Mesenchymal stem cell (in vitro differentiated cells and primary cell): ENCODE results near the gene RPUSD3.

Source experiments
- DNase-seq: peaks from one replicate; pipeline ENCODE4 v3.0.0-alpha.2; 2013
- H2AFZ ChIP-seq: one replicate; pipeline ENCODE4 v1.6.1; 2013; ENCODE audit warnings: low read depth, mild to moderate bottlenecking, control low read depth, inconsistent platforms, low read length, moderate library complexity
- H2AK5ac ChIP-seq: 2 replicates; pipeline ENCODE4 v1.6.1; 2013; ENCODE audit warnings: low read length, moderate library complexity, mild to moderate bottlenecking, inconsistent platforms; ENCODE audit not compliant: severe bottlenecking
- H2BK120ac ChIP-seq: one replicate; pipeline ENCODE4 v1.6.1; 2013; ENCODE audit warnings: low read depth, mild to moderate bottlenecking, inconsistent platforms, low read length, moderate library complexity
- H2BK12ac ChIP-seq, 2 experiments: one replicate each; pipeline ENCODE4 v1.6.1; 2013; ENCODE audit warnings: inconsistent platforms in 2 of 2, low read length in 2 of 2, mild to moderate bottlenecking in 2 of 2, moderate library complexity in 2 of 2, control low read depth in 1 of 2
- H2BK15ac ChIP-seq: one replicate; pipeline ENCODE4 v1.6.1; 2013; ENCODE audit warnings: mild to moderate bottlenecking, low read depth, inconsistent platforms; ENCODE audit not compliant: poor library complexity, severe bottlenecking
- H2BK5ac ChIP-seq: 2 replicates; pipeline ENCODE4 v1.6.1; 2013; ENCODE audit warnings: low read depth, mild to moderate bottlenecking, low read length, control low read depth, inconsistent platforms; ENCODE audit not compliant: poor library complexity, severe bottlenecking
- H3K14ac ChIP-seq, 2 experiments: one replicate each; pipeline ENCODE4 v1.6.1; 2013; ENCODE audit warnings: inconsistent platforms in 2 of 2, low read length in 2 of 2, control low read depth in 1 of 2, mild to moderate bottlenecking in 1 of 2, moderate library complexity in 1 of 2
- H3K18ac ChIP-seq, 2 experiments: one replicate each; pipeline ENCODE4 v1.6.1; 2013; ENCODE audit warnings: inconsistent platforms in 2 of 2, low read length in 2 of 2, control low read depth in 1 of 2, low read depth in 1 of 2, mild to moderate bottlenecking in 1 of 2
- H3K23ac ChIP-seq, 2 experiments: one replicate each; pipeline ENCODE4 v1.6.1; 2013; ENCODE audit warnings: inconsistent platforms in 2 of 2, low read length in 2 of 2, mild to moderate bottlenecking in 2 of 2, moderate library complexity in 2 of 2, control low read depth in 1 of 2
- H3K27ac ChIP-seq: 2 replicates; pipeline ENCODE4 v1.5.1; 2013; ENCODE audit warnings: mild to moderate bottlenecking, moderate library complexity, low read length, control low read depth, inconsistent platforms; ENCODE audit not compliant: poor library complexity, severe bottlenecking
- H3K27me3 ChIP-seq, 2 experiments: 2 replicates each; pipeline versions ENCODE4 v1.6.1 to v1.7.0; 2013; ENCODE audit warnings: low read length in 2 of 2, mild to moderate bottlenecking in 2 of 2, moderate library complexity in 2 of 2, control low read depth in 1 of 2, inconsistent platforms in 1 of 2; ENCODE audit not compliant: control insufficient read depth in 1 of 2, insufficient read depth in 1 of 2
- H3K36me3 ChIP-seq, 2 experiments: 2 replicates each; pipeline versions ENCODE4 v1.6.1 to v1.7.0; 2013; ENCODE audit warnings: low read length in 2 of 2, control low read depth in 1 of 2, inconsistent platforms in 1 of 2, low read depth in 1 of 2, mild to moderate bottlenecking in 1 of 2; ENCODE audit not compliant: insufficient read depth in 2 of 2, control insufficient read depth in 1 of 2
- H3K4ac ChIP-seq, 2 experiments: one replicate each; pipeline ENCODE4 v1.6.1; 2013; ENCODE audit warnings: inconsistent platforms in 2 of 2, low read length in 2 of 2, mild to moderate bottlenecking in 2 of 2, moderate library complexity in 2 of 2, control low read depth in 1 of 2, low read depth in 1 of 2
- H3K4me1 ChIP-seq: 2 replicates; pipeline ENCODE4 v1.6.1; 2013; ENCODE audit warnings: low read depth, low read length, control low read depth; ENCODE audit not compliant: control insufficient read depth, insufficient read depth
- H3K4me2 ChIP-seq: 2 replicates; pipeline ENCODE4 v1.6.1; 2013; ENCODE audit warnings: low read length, mild to moderate bottlenecking, inconsistent platforms; ENCODE audit not compliant: poor library complexity, severe bottlenecking
- H3K4me3 ChIP-seq, 2 experiments: 2 replicates each; pipeline versions ENCODE4 v1.5.1 to v1.7.0; 2013; ENCODE audit warnings: low read length in 2 of 2, mild to moderate bottlenecking in 2 of 2, control low read depth in 1 of 2, low read depth in 1 of 2; ENCODE audit not compliant: insufficient read depth in 1 of 2
- H3K79me1 ChIP-seq: replicated peaks from 2 replicates; pipeline ENCODE4 v1.6.1; 2013; ENCODE audit warnings: mild to moderate bottlenecking, control low read depth, low read length, inconsistent platforms; ENCODE audit not compliant: poor library complexity, severe bottlenecking
- H3K9ac ChIP-seq: 2 replicates; pipeline ENCODE4 v1.7.0; 2013; ENCODE audit warnings: mild to moderate bottlenecking, low read length, moderate library complexity
- H3K9me3 ChIP-seq: 2 replicates; pipeline ENCODE4 v1.7.0; 2013; ENCODE audit warnings: mild to moderate bottlenecking, low read length; ENCODE audit not compliant: control insufficient read depth
- H4K8ac ChIP-seq: one replicate; pipeline ENCODE4 v1.6.1; 2013; ENCODE audit warnings: inconsistent platforms, mild to moderate bottlenecking, low read length, moderate library complexity
- H4K91ac ChIP-seq: one replicate; pipeline ENCODE4 v1.6.1; 2013; ENCODE audit warnings: mild to moderate bottlenecking, low read length, inconsistent platforms
- WGBS: methylation state at CpG from one replicate; pipeline ENCODE4 v1.1.7; 2013; ENCODE audit warnings: mixed read lengths; 5-methylcytosine and 5-hydroxymethylcytosine counted together

Gene RPUSD3

GRCh38 chr3:9834520-9835380, 9.1 kb downstream of the RPUSD3 start:
- no peak overlapping the region for H2BK15ac ChIP-seq
- H3K9ac ChIP-seq, result no peak overlapping the region
- H3K27ac ChIP-seq, result no peak overlapping the region
- no peak overlapping the region for H3K18ac ChIP-seq
- H3K79me1 ChIP-seq, result peaks cover 4% of the 10 kb centered on the region
- no peak overlapping the region for H2BK12ac ChIP-seq
- 92% methylated on average over 17 of the region's 18 CpGs for WGBS
- no peak overlapping the region for H4K91ac ChIP-seq
- H3K4me2 ChIP-seq, result no peak overlapping the region
- no peak overlapping the region for H4K8ac ChIP-seq
- H3K14ac ChIP-seq, result no peak overlapping the region
- peaks cover 47 to 77% of the 10 kb centered on the region in 2 experiments for H3K36me3 ChIP-seq
- H3K4me3 ChIP-seq, result no peak overlapping the region
- H3K4ac ChIP-seq, result no peak overlapping the region
- H3K4me1 ChIP-seq, result peaks cover 10% of the 10 kb centered on the region
- H2AK5ac ChIP-seq, result no peak overlapping the region
- no peak overlapping the region for H2AFZ ChIP-seq
- H2BK5ac ChIP-seq, result no peak overlapping the region
- no peak overlapping the region for H2BK120ac ChIP-seq
- H3K9me3 ChIP-seq, result no peaks in the 10 kb centered on the region
- H3K27me3 ChIP-seq, result no peaks in the 10 kb centered on the region
- DNase-seq, result no peak
- no peak overlapping the region for H3K23ac ChIP-seq

GRCh38 chr3:9833078-9833477, 10.7 kb downstream of the RPUSD3 start:
- no peak overlapping the region for H4K8ac ChIP-seq
- no peak overlapping the region for H3K27ac ChIP-seq
- 92% methylated on average over 9 of the region's 9 CpGs for WGBS
- H3K4me2 ChIP-seq, result no peak overlapping the region
- H3K4ac ChIP-seq, result no peak overlapping the region
- H3K4me3 ChIP-seq, result no peak overlapping the region
- no peaks in the 10 kb centered on the region for H3K27me3 ChIP-seq
- H2BK5ac ChIP-seq, result no peak overlapping the region
- H2AK5ac ChIP-seq, result no peak overlapping the region
- no peak overlapping the region for H2BK120ac ChIP-seq
- DNase-seq, result no peak
- no peak overlapping the region for H3K23ac ChIP-seq
- H2BK15ac ChIP-seq, result no peak overlapping the region
- H3K9ac ChIP-seq, result no peak overlapping the region
- peaks cover 46 to 79% of the 10 kb centered on the region in 2 experiments for H3K36me3 ChIP-seq
- H3K18ac ChIP-seq, result no peak overlapping the region
- no peak overlapping the region for H3K14ac ChIP-seq
- H4K91ac ChIP-seq, result no peak overlapping the region
- peaks cover 4% of the 10 kb centered on the region for H3K79me1 ChIP-seq
- H3K4me1 ChIP-seq, result peaks cover 7% of the 10 kb centered on the region
- no peak overlapping the region for H2AFZ ChIP-seq
- H3K9me3 ChIP-seq, result no peaks in the 10 kb centered on the region
- H2BK12ac ChIP-seq, result no peak overlapping the region

- Histone ChIP-seq H3K4me2 (no peak overlapping the region), H2BK5ac (no peak overlapping the region), H3K9me3 (no peaks in the 10 kb centered on the region), H3K14ac (no peak overlapping the region), H2BK12ac (no peak overlapping the region), H3K36me3 (peaks cover 48 to 82% of the 10 kb centered on the region in 2 experiments), H3K4me1 (peaks cover 3% of the 10 kb centered on the region), H4K91ac (no peak overlapping the region), H2BK15ac (no peak overlapping the region), H3K23ac (no peak overlapping the region), H3K9ac (no peak overlapping the region), H3K4me3 (no peak overlapping the region), H2AFZ (no peak overlapping the region), H3K27ac (no peak overlapping the region), H3K79me1 (peaks cover 2% of the 10 kb centered on the region), H4K8ac (no peak overlapping the region), H3K4ac (no peak overlapping the region), H3K18ac (no peak overlapping the region), H3K27me3 (no peaks in the 10 kb centered on the region), H2AK5ac (no peak overlapping the region), H2BK120ac (no peak overlapping the region)
- WGBS, result 93% methylated on average over 3 of the region's 3 CpGs
- DNase-seq, result no peak
These were observed 12.6 kb downstream of the RPUSD3 start for GRCh38 chr3:9831253-9831652.

GRCh38 chr3:9828801-9829755, 14.7 kb downstream of the RPUSD3 start:
- Histone ChIP-seq H2AK5ac (no peak overlapping the region), H2BK5ac (no peak overlapping the region), H3K14ac (no peak overlapping the region), H2BK12ac (no peak overlapping the region), H3K9me3 (no peaks in the 10 kb centered on the region), H3K4ac (no peak overlapping the region), H3K18ac (no peak overlapping the region), H2AFZ (no peak overlapping the region), H2BK15ac (no peak overlapping the region), H3K36me3 (peaks cover 34 to 66% of the 10 kb centered on the region in 2 experiments), H3K27me3 (no peaks in the 10 kb centered on the region), H3K4me2 (no peak overlapping the region), H3K79me1 (no peaks in the 10 kb centered on the region), H3K27ac (no peak overlapping the region), H3K4me3 (no peak overlapping the region), H3K23ac (no peak overlapping the region), H3K9ac (no peak overlapping the region), H4K91ac (no peak overlapping the region), H3K4me1 (no peaks in the 10 kb centered on the region), H4K8ac (no peak overlapping the region), H2BK120ac (no peak overlapping the region)
- no peak for DNase-seq
- WGBS, result 97% methylated on average over 17 of the region's 17 CpGs
